MM.1S (cell line): ENCODE data around the gene KLHL35.

Experiments used
- CTCF ChIP-seq: fragments of 300-600 bp; sonication (generic); IDR thresholded peaks from 2 replicates; pipeline ENCODE4 v1.5.1; 2016; ENCODE audit warnings: antibody characterized with exemption, low read length, mixed read lengths
- EZH2 ChIP-seq: fragments of 300-600 bp; sonication (generic); optimal IDR thresholded peaks from 2 replicates; pipeline ENCODE3; 2017; ENCODE audit warnings: low read depth, mild to moderate bottlenecking, antibody characterized with exemption, low read length, mixed read lengths
- EZH2phosphoT487 ChIP-seq: fragments of 300-600 bp; sonication (generic); IDR thresholded peaks from 2 replicates; pipeline ENCODE4 v1.6.1; 2018; ENCODE audit warnings: antibody characterized with exemption, low read length

GRCh38 chr11:75413864-75414263 is 19.1 kb downstream of the KLHL35 start:
- TF ChIP-seq CTCF (no peak), EZH2 (no peak), EZH2phosphoT487 (no peak)
